ENCODE data around the gene EGLN1. TPM values are rescaled to one million over a fixed set of nuclear protein-coding genes. Genes with fewer than 3 reads are reported as not detected.
"Not testable (repeated sequence)": the region's sequence is repeated elsewhere in the genome, so short reads cannot be mapped to it uniquely, and the experiment has no call there.

Gene EGLN1
- total RNA-seq, 2 donors from 2014 or later = 40.6 to 42.7 TPM

- DNase-seq (ENCODE audit: low spot score) = no peak
- H3K4me1 ChIP-seq (ENCODE audit: control insufficient read depth in 1 of 2, low read depth in 2 of 2) = no peaks in the 10 kb centered on the region
- no peak overlapping the region for H3K4me3 ChIP-seq
- TF ChIP-seq CTCF (IDR thresholded peaks at IDR 0.05) = no peak
- no peak overlapping the region for H3K27ac ChIP-seq
- no peaks in the 10 kb centered on the region for H3K27me3 ChIP-seq (replicated peaks; ENCODE audit: insufficient read depth)
- no peak for ATAC-seq (ENCODE audit: insufficient number of reproducible peaks, low FRiP score, low read depth)
- H3K9me3 ChIP-seq = peaks cover 3% of the 10 kb centered on the region
- no peaks in the 10 kb centered on the region for H3K36me3 ChIP-seq
Observed at GRCh38 chr1:231460614-231461013, 38.5 kb upstream of the EGLN1 start.

GRCh38 chr1:231459438-231459837, 37.4 kb upstream of the EGLN1 start:
- not testable (repeated sequence) for DNase-seq (ENCODE audit: low spot score); H3K27me3 ChIP-seq (replicated peaks; ENCODE audit: insufficient read depth); H3K27ac ChIP-seq; H3K36me3 ChIP-seq; H3K4me1 ChIP-seq (ENCODE audit: control insufficient read depth in 1 of 2, low read depth in 2 of 2); H3K9me3 ChIP-seq; ATAC-seq (ENCODE audit: insufficient number of reproducible peaks, low FRiP score, low read depth); H3K4me3 ChIP-seq

GRCh38 chr1:231457956-231458355, 35.9 kb upstream of the EGLN1 start:
- H3K27ac ChIP-seq; DNase-seq (ENCODE audit: low spot score); H3K4me3 ChIP-seq; H3K9me3 ChIP-seq; ATAC-seq (ENCODE audit: insufficient number of reproducible peaks, low FRiP score, low read depth); H3K4me1 ChIP-seq (ENCODE audit: control insufficient read depth in 1 of 2, low read depth in 2 of 2); H3K27me3 ChIP-seq (replicated peaks; ENCODE audit: insufficient read depth); H3K36me3 ChIP-seq: not testable (repeated sequence)

- not testable (repeated sequence) for DNase-seq (ENCODE audit: low spot score); H3K4me3 ChIP-seq; H3K9me3 ChIP-seq; H3K36me3 ChIP-seq; ATAC-seq (ENCODE audit: insufficient number of reproducible peaks, low FRiP score, low read depth); H3K27ac ChIP-seq; H3K27me3 ChIP-seq (replicated peaks; ENCODE audit: insufficient read depth); H3K4me1 ChIP-seq (ENCODE audit: control insufficient read depth in 1 of 2, low read depth in 2 of 2)
Observed at GRCh38 chr1:231454133-231454532, 32.0 kb upstream of the EGLN1 start.

GRCh38 chr1:231446138-231446537, 24.1 kb upstream of the EGLN1 start:
- H3K4me1 ChIP-seq (ENCODE audit: control insufficient read depth in 1 of 2, low read depth in 2 of 2) = no peaks in the 10 kb centered on the region
- no peak overlapping the region for H3K4me3 ChIP-seq
- DNase-seq (ENCODE audit: low spot score) (no peak), ATAC-seq (ENCODE audit: insufficient number of reproducible peaks, low FRiP score, low read depth) (no peak)
- no peaks in the 10 kb centered on the region for H3K9me3 ChIP-seq
- no peaks in the 10 kb centered on the region for H3K36me3 ChIP-seq
- TF ChIP-seq CTCF (IDR thresholded peaks at IDR 0.05) = no peak
- H3K27me3 ChIP-seq (replicated peaks; ENCODE audit: insufficient read depth) = no peaks in the 10 kb centered on the region
- H3K27ac ChIP-seq = no peak overlapping the region

GRCh38 chr1:231444059-231444458, 22.0 kb upstream of the EGLN1 start:
- no peaks in the 10 kb centered on the region for H3K9me3 ChIP-seq
- no peak for TF ChIP-seq CTCF (IDR thresholded peaks at IDR 0.05)
- no peak for DNase-seq (ENCODE audit: low spot score)

GRCh38 chr1:231443363-231443762, 21.3 kb upstream of the EGLN1 start:
- Histone ChIP-seq H3K4me3 (no peak overlapping the region), H3K27ac (no peak overlapping the region), H3K36me3 (no peaks in the 10 kb centered on the region), H3K9me3 (no peaks in the 10 kb centered on the region), H3K27me3 (replicated peaks; ENCODE audit: insufficient read depth) (no peaks in the 10 kb centered on the region), H3K4me1 (ENCODE audit: control insufficient read depth in 1 of 2, low read depth in 2 of 2) (no peaks in the 10 kb centered on the region)
- DNase-seq (ENCODE audit: low spot score) (no peak), ATAC-seq (ENCODE audit: insufficient number of reproducible peaks, low FRiP score, low read depth) (no peak)
- TF ChIP-seq CTCF (IDR thresholded peaks at IDR 0.05) = no peak

More at GRCh38 chr1:231444059-231444458, 22.0 kb upstream of the EGLN1 start:
- Histone ChIP-seq H3K36me3 (no peaks in the 10 kb centered on the region), H3K27ac (no peak overlapping the region), H3K27me3 (replicated peaks; ENCODE audit: insufficient read depth) (no peaks in the 10 kb centered on the region), H3K4me3 (no peak overlapping the region), H3K4me1 (ENCODE audit: control insufficient read depth in 1 of 2, low read depth in 2 of 2) (no peaks in the 10 kb centered on the region)
- ATAC-seq (ENCODE audit: insufficient number of reproducible peaks, low FRiP score, low read depth) = no peak

All from thoracic aorta (tissue), 2 donors.